HG03139 (cell line): ENCODE results near the gene PHF3.

Experiments
- ATAC-seq: cut with Tn5 transposase; IDR thresholded peaks from one replicate; pipeline ENCODE4 v1.9.1; 2021; ENCODE audit not compliant: unreplicated experiment

The PHF3 gene

DNA sequence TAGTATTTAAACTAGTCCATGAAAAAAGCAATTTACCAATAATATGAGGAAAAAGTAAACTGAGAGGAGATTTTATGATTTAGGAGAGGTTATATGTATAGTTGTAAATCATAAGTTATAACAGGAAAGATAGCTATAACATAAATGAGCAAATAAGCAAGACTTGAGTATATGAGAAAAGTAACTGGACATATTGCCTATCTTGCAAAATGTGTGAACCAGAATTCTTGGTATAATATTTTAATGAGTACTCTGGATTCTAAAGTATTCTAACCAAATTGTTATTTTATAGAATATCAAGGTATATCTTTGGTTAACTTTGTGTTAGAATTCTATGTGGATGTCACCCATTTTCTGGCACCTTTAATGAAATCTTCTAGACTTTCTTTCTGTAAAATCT, 124.6 kb downstream of the PHF3 start:
- ATAC-seq: no peak

DNA sequence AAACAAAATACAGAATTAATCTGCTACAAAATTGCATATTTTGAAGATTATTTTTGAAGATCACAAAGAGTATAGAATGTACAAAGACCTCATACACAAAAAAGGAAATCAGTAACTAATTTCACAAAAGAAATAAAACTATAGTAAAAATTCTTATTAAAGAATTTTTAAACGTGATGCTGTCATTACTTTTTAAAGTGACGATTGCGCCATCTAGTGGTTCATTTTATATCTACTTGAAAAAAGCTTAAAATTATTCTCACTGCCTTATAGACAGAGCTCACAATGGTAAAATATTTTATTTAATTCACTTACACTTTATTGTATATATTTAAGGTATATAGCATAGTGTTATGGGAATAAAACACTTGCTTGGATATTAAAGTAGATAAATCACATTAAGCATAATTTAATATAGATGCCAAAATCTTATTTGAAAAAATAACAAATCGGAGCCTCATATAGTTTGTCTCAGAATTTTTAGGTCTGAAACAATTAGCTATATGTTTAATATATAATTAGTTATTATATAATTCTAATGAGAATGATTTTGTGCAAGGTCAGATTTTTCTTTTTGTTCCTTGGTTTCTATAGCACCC, 128.8 kb downstream of the PHF3 start:
- no peak for ATAC-seq
